ENCODE data around the gene KPNA5. TPM values are rescaled to one million over a fixed set of nuclear protein-coding genes. Genes with fewer than 3 reads are reported as not detected.
"Not testable (repeated sequence)": the region's sequence is repeated elsewhere in the genome, so short reads cannot be mapped to it uniquely, and the experiment has no call there.

The KPNA5 gene
- total and polyA plus RNA-seq, 9 of the 15 experiments (the other 6 are each of a cell fraction or from before 2014, with no cell fraction given): 3.2 to 10.3 (median 6.5) TPM

DNA sequence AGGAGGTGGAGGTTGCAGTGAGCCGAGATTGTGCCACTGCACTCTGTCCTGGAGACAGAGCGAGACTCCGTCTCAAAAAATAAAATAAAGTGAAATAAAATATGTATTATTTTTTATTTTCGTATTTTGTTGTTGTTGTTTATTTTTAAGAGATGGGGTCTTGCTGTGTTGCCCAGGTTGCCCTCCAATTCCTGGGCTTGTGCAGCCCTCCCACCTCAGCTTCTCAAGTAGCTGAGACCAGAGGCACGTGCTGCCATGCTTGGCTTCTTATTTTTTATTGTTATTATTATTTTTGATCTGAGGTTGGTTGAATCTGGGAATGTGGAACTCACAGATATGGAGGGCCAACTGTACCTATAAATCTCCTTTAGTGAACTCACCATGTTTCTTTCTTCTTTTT lies 10.1 kb downstream of the KPNA5 start:
- 79% methylated on average over 5 of the region's 5 CpGs for WGBS (ENCODE audit: insufficient coverage, low coverage, missing lambda C conversion rate)
- no peaks in the 10 kb centered on the region for H4K20me1 ChIP-seq (replicated peaks; ENCODE audit: control insufficient read depth, insufficient read depth, low read length)
- H3K4me2 ChIP-seq (ENCODE audit: insufficient read depth, low read length): no peak overlapping the region
- 0 out of 5 replicates have a peak, but pooled peaks cover 0 to 10% of the 10 kb centered on the region in 2 experiments for H3K4me1 ChIP-seq (replicated peaks in 1 of 2; ENCODE audit: control insufficient read depth in 2 of 2, insufficient read depth in 2 of 2, low read length in 2 of 2)
- no peak overlapping the region for H2AFZ ChIP-seq (ENCODE audit: low read depth, low read length)
- FAIRE-seq (no peak), DNase-seq (ENCODE audit: extremely low read depth in 1 of 4, low spot score in 3 of 4) (no peak), ATAC-seq (no peak)
- BruUV-seq (replicated peaks): no TSS peak
- TF ChIP-seq PRMT5 (CRISPR knock-in tag; IDR thresholded peaks at IDR 0.05) (no peak), ZNF121 (CRISPR knock-in tag; conservative IDR thresholded peaks at IDR 0.05) (peak; percentile 89)
- in situ Hi-C loops (cut with MboI) (no loop called here), intact Hi-C loops (cut with micrococcal nuclease) (no loop called here)
- H3K9me1 ChIP-seq (ENCODE audit: control insufficient read depth, insufficient read depth, low read length): no peaks in the 10 kb centered on the region
- ChIA-PET POLR2A (interaction anchor here (1.0 to 1.5 kb wide), 2 partner anchors 9 to 11 kb away, joined by 3 to 5 read pairs; no protein-coding TSS in a partner anchor), CTCF (ENCODE audit: low intra/inter-chr PET ratio) (no interaction called here)
- peaks cover 25% of the 10 kb centered on the region for H3K79me2 ChIP-seq (ENCODE audit: control insufficient read depth, insufficient read depth, low read length)
- no peak overlapping the region for H3K4me3 ChIP-seq
- H3K9me3 ChIP-seq (replicated peaks; ENCODE audit: control insufficient read depth, insufficient read depth, low read depth, low read length): no peaks in the 10 kb centered on the region
- H3K36me3 ChIP-seq (ENCODE audit: control insufficient read depth, insufficient read depth, low read length): peaks cover 6% of the 10 kb centered on the region; the same call in 2 of the 3 replicates
- H3K9ac ChIP-seq (ENCODE audit: insufficient read depth in 1 of 2, low read depth in 2 of 2, low read length in 2 of 2): no peak overlapping the region
- no peaks in the 10 kb centered on the region for H3K27me3 ChIP-seq (ENCODE audit: control insufficient read depth in 2 of 2, insufficient read depth in 2 of 2, low read length in 2 of 2)
- no peak overlapping the region for H3K27ac ChIP-seq (ENCODE audit: extremely low read depth, low read depth, low read length)

DNA sequence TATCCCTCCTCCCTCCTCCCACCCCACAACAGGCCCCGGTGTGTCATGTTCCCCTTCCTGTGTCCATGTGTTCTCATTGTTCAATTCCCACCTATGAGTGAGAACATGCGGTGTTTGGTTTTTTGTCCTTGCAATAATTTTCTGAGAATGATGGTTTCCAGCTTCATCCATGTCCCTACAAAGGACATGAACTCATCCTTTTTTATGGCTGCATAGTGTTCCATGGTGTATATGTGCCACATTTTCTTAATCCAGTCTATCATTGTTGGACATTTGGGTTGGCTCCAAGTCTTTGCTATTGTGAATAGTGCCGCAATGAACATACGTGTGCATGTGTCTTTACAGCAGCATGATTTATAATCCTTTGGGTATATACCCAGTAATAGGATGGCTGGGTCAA lies 11.9 kb downstream of the KPNA5 start:
- H3K36me3 ChIP-seq (ENCODE audit: control insufficient read depth, insufficient read depth, low read length); FAIRE-seq; H3K9me3 ChIP-seq (replicated peaks; ENCODE audit: control insufficient read depth, insufficient read depth, low read depth, low read length); H3K4me1 ChIP-seq (replicated peaks in 1 of 2; ENCODE audit: control insufficient read depth in 2 of 2, insufficient read depth in 2 of 2, low read length in 2 of 2); H3K27ac ChIP-seq (ENCODE audit: extremely low read depth, low read depth, low read length); CTCF ChIA-PET (ENCODE audit: low intra/inter-chr PET ratio); BruUV-seq (replicated peaks); POLR2A ChIA-PET; in situ Hi-C loops (cut with MboI); H3K4me2 ChIP-seq (ENCODE audit: insufficient read depth, low read length); H3K9me1 ChIP-seq (ENCODE audit: control insufficient read depth, insufficient read depth, low read length); H3K27me3 ChIP-seq (ENCODE audit: control insufficient read depth in 2 of 2, insufficient read depth in 2 of 2, low read length in 2 of 2); H3K9ac ChIP-seq (ENCODE audit: insufficient read depth in 1 of 2, low read depth in 2 of 2, low read length in 2 of 2); H2AFZ ChIP-seq (ENCODE audit: low read depth, low read length); intact Hi-C loops (cut with micrococcal nuclease); H4K20me1 ChIP-seq (replicated peaks; ENCODE audit: control insufficient read depth, insufficient read depth, low read length); H3K4me3 ChIP-seq; DNase-seq (ENCODE audit: extremely low read depth in 1 of 4, low spot score in 3 of 4); ATAC-seq: not testable (repeated sequence)
- WGBS (ENCODE audit: insufficient coverage, low coverage, missing lambda C conversion rate): no CpG with 5 or more reads among the region's 4 CpGs
- peaks cover 17% of the 10 kb centered on the region for H3K79me2 ChIP-seq (ENCODE audit: control insufficient read depth, insufficient read depth, low read length)
